IMR-90 (cell line): Measurements from ENCODE around the gene PSG4.
"Not testable (repeated sequence)": the region's sequence is repeated elsewhere in the genome, so short reads cannot be mapped to it uniquely, and the experiment has no call there.

Experiments
- CTCF ChIP-seq: conservative IDR thresholded peaks from 2 replicates; pipeline ENCODE4 v1.5.1; 2012; ENCODE audit warnings: mild to moderate bottlenecking, low read depth, low read length, improper control_type of control experiment
- POLR2A ChIP-seq: IDR thresholded peaks from 2 replicates; pipeline ENCODE4 v1.6.1; 2012; ENCODE audit warnings: mild to moderate bottlenecking, low read depth, low read length

GRCh38 chr19:43215881-43216280, 10.4 kb upstream of the PSG4 start:
- not testable (repeated sequence) for TF ChIP-seq CTCF, POLR2A
